Esophagus muscularis mucosa (tissue), 4 donors: ENCODE results near the gene MAGI3. TPM values are rescaled to one million over a fixed set of nuclear protein-coding genes. Genes with fewer than 3 reads are reported as not detected.
"Not testable (repeated sequence)": the region's sequence is repeated elsewhere in the genome, so short reads cannot be mapped to it uniquely, and the experiment has no call there.

Experiments used
- DNase-seq: peaks from one replicate; pipeline ENCODE4 v3.0.0-alpha.2; 2017; ENCODE audit errors: extremely low spot score
- H3K27ac ChIP-seq, 4 donors: fragments of 200-600 bp; sonication (generic); replicated peaks in 1 of 4; 1 replicate in 3 of 4; 2 replicates in 1 of 4; pipeline ENCODE4 v1.5.1; 2016 to 2019; ENCODE audit warnings: mild to moderate bottlenecking in 1 of 4
- H3K27me3 ChIP-seq, 4 donors: fragments of 200-600 bp; sonication (generic); one replicate each; pipeline versions ENCODE4 v1.5.1 to v1.6.0; 2016 to 2019
- H3K36me3 ChIP-seq, 4 donors: fragments of 200-600 bp; sonication (generic); one replicate each; pipeline ENCODE4 v1.5.1; 2016 to 2019
- H3K4me1 ChIP-seq, 4 donors: fragments of 200-600 bp; sonication (generic); one replicate each; pipeline ENCODE4 v1.5.1; 2016 to 2019
- H3K4me3 ChIP-seq, 4 donors: fragments of 200-600 bp; sonication (generic); 1 replicate in 2 of 4; 2 replicates in 2 of 4; pipeline ENCODE4 v1.5.1; 2016 to 2019; ENCODE audit warnings: mild to moderate bottlenecking in 4 of 4, moderate library complexity in 1 of 4
- H3K9me3 ChIP-seq, 4 donors: fragments of 200-600 bp; sonication (generic); 1 replicate in 3 of 4; 2 replicates in 1 of 4; pipeline ENCODE4 v1.5.1; 2016 to 2019
- EP300 ChIP-seq: sonication (generic); formaldehyde crosslinking; IDR thresholded peaks from one replicate; pipeline ENCODE4 v1.6.1; 2017; ENCODE audit warnings: antibody characterized with exemption
- POLR2A ChIP-seq: fragments of 450-650 bp; IDR thresholded peaks from one replicate; pipeline ENCODE4 v1.6.1; 2017; ENCODE audit warnings: antibody characterized with exemption, moderate library complexity, mild to moderate bottlenecking, low read depth
- POLR2AphosphoS5 ChIP-seq, 2 donors: sonication (generic); formaldehyde crosslinking; IDR thresholded peaks; one replicate each; pipeline ENCODE4 v1.6.1; 2017; ENCODE audit warnings: antibody characterized with exemption in 2 of 2
- WGBS: methylation state at CpG from one replicate; pipeline ENCODE4 v1.1.5; 2018; 5-methylcytosine and 5-hydroxymethylcytosine counted together
- intact Hi-C: fragments of 100-400 bp; cut with DNase I; formaldehyde crosslinking; loops from one replicate; pipeline ENCODE4 v1.15.1; 2023
- total RNA-seq, 4 donors: library from RNA; depleted of rRNA; stranded (reverse); fragments of >200 nt; gene quantifications; one replicate each; pipeline versions ENCODE4 v1.1.0 to v1.2.1, GENCODE V29; 2016
- TF ChIP-seq, protein P1 (sequence below), 3 experiments: fragments of 200-600 bp in 2 of 3; fragments of 450-650 bp in 1 of 3; sonication (generic) in 2 of 3; IDR thresholded peaks; one replicate each; pipeline ENCODE4 v1.5.1; 2017 to 2019; ENCODE audit warnings: antibody characterized with exemption in 3 of 3, mild to moderate bottlenecking in 2 of 3, moderate library complexity in 1 of 3

MAGI3 gene
- total RNA-seq, 4 donors from 2014 or later, result 14.6 to 21.7 (median 16.4) TPM

- Histone ChIP-seq H3K36me3 (peaks cover 0 to 26% (median 13%) of the 10 kb centered on the region in 4 donors), H3K27ac (no peak overlapping the region), H3K9me3 (no peaks in the 10 kb centered on the region), H3K27me3 (no peaks in the 10 kb centered on the region), H3K4me3 (no peak overlapping the region), H3K4me1 (no peaks in the 10 kb centered on the region)
- no peak for DNase-seq
- intact Hi-C loops, result no loop called here
- WGBS, result 90% methylated on average over 1 of the region's 1 CpG
- TF ChIP-seq, protein P1, sequence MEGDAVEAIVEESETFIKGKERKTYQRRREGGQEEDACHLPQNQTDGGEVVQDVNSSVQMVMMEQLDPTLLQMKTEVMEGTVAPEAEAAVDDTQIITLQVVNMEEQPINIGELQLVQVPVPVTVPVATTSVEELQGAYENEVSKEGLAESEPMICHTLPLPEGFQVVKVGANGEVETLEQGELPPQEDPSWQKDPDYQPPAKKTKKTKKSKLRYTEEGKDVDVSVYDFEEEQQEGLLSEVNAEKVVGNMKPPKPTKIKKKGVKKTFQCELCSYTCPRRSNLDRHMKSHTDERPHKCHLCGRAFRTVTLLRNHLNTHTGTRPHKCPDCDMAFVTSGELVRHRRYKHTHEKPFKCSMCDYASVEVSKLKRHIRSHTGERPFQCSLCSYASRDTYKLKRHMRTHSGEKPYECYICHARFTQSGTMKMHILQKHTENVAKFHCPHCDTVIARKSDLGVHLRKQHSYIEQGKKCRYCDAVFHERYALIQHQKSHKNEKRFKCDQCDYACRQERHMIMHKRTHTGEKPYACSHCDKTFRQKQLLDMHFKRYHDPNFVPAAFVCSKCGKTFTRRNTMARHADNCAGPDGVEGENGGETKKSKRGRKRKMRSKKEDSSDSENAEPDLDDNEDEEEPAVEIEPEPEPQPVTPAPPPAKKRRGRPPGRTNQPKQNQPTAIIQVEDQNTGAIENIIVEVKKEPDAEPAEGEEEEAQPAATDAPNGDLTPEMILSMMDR (IDR thresholded peaks at IDR 0.05), result no peak
- TF ChIP-seq EP300, result no peak
- TF ChIP-seq POLR2A, result no peak
- no peak for TF ChIP-seq POLR2AphosphoS5 (IDR thresholded peaks at IDR 0.05)
These were observed 201.9 kb downstream of the MAGI3 start for GRCh38 chr1:113592230-113592629.

DNA sequence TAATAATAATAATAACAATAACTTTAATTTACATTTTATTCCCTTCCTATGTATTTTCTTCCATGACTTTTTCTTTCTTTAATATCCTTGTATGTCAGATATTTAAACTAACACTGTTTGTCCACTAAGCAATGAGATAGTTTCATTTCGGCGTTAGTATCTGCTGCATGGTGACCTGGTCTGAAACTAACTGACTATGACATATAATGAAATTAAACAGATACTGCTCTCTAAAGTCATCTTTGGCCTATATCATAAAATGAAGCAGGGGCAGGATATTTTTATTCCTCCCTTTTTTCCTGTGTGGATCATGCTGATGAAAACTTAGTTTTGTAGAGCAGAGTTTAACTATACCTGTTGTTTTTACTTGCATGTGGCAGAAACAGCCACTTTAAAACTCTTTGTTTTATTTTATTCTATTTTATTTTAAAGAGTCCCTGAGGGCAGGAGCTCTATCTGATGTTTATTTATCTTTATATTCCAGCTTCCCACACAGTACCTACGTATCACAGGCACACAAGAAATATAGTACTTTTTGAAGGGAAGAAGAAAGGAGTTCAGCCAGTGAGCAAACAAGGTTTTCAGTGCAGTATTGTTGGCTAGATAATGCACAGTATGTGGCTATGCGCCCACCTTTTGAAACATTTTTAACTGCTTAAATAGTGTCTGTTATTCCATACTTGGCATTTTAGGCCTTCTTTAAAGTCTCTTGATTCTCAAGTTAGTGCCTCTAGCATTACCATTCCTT, 203.4 kb downstream of the MAGI3 start:
- 56% methylated on average over 4 of the region's 4 CpGs for WGBS
- no peak for DNase-seq
- Histone ChIP-seq H3K9me3 (no peaks in the 10 kb centered on the region), H3K36me3 (peaks cover 0 to 37% (median 16%) of the 10 kb centered on the region in 4 donors), H3K4me3 (no peak overlapping the region), H3K27ac (no peak overlapping the region), H3K27me3 (no peaks in the 10 kb centered on the region), H3K4me1 (no peaks in the 10 kb centered on the region)
- intact Hi-C loops, result no loop called here
- TF ChIP-seq, protein P1 (IDR thresholded peaks at IDR 0.05), result no peak
- TF ChIP-seq POLR2AphosphoS5 (IDR thresholded peaks at IDR 0.05), result no peak

GRCh38 chr1:113604466-113604865, 214.2 kb downstream of the MAGI3 start:
- H3K9me3 ChIP-seq, intact Hi-C loops, H3K27me3 ChIP-seq, H3K36me3 ChIP-seq, H3K4me3 ChIP-seq, H3K4me1 ChIP-seq, H3K27ac ChIP-seq, DNase-seq: not testable (repeated sequence)
- 94% methylated on average over 3 of the region's 5 CpGs for WGBS

- no peak overlapping the region for H3K4me3 ChIP-seq
- TF ChIP-seq POLR2A (no peak), EP300 (no peak), POLR2AphosphoS5 (IDR thresholded peaks at IDR 0.05) (no peak)
- TF ChIP-seq, protein P1 (IDR thresholded peaks at IDR 0.05), result no peak
- H3K27me3 ChIP-seq, result no peaks in the 10 kb centered on the region
- H3K9me3 ChIP-seq, result no peaks in the 10 kb centered on the region
- H3K4me1 ChIP-seq, result no peaks in the 10 kb centered on the region
- H3K27ac ChIP-seq, result no peak overlapping the region
- no peak for DNase-seq
- intact Hi-C loops, result no loop called here
- no peaks in the 10 kb centered on the region for H3K36me3 ChIP-seq
These were observed 214.8 kb downstream of the MAGI3 start for GRCh38 chr1:113605146-113605545.

- WGBS, result 86% methylated on average over 3 of the region's 3 CpGs
- Histone ChIP-seq H3K36me3 (peaks cover 0 to 5% (median 0%) of the 10 kb centered on the region in 4 donors), H3K4me3 (no peak overlapping the region), H3K9me3 (no peaks in the 10 kb centered on the region), H3K27me3 (no peaks in the 10 kb centered on the region), H3K27ac (no peak overlapping the region), H3K4me1 (no peaks in the 10 kb centered on the region)
- no peak for DNase-seq
- TF ChIP-seq POLR2A (no peak), EP300 (no peak), POLR2AphosphoS5 (IDR thresholded peaks at IDR 0.05) (no peak)
- TF ChIP-seq, protein P1 (IDR thresholded peaks at IDR 0.05), result no peak
- intact Hi-C loops, result no loop called here
These were observed 218.1 kb downstream of the MAGI3 start for GRCh38 chr1:113608399-113608798.
